ENCODE data around the gene NT5DC3.

Gene NT5DC3

DNA sequence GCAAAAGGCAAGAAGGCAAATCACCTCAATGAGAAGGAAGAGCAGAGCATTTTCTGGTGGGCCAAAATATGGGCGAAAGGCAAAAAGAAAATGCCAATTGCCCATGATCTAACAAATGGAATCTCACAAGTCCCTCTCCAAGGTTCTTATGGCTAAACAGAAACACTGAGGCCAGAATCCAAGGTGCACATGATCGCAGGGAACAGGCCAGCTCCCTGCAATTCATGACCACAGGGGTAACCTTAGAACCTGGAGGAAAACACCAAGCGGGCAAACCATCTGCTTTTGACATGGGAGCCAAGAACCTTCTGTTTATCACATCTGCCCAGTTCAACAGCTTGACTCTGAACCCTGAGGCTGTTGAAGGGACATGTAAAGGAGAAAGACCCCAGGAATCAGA, 60.0 kb downstream of the NT5DC3 start:
- TF ChIP-seq SPI1 (IDR thresholded peaks at IDR 0.05; ENCODE audit: low read depth, low read length) (no peak), TAF1 (IDR thresholded peaks at IDR 0.05; ENCODE audit: low read depth, low read length) (no peak), PAX5 (IDR thresholded peaks at IDR 0.05; ENCODE audit: insufficient read depth, low read length, severe bottlenecking) (no peak), POLR2A (IDR thresholded peaks at IDR 0.05; ENCODE audit: low read depth, low read length) (no peak), POLR2AphosphoS5 (IDR thresholded peaks at IDR 0.05; ENCODE audit: low read depth, low read length) (no peak), POU2F2 (IDR thresholded peaks at IDR 0.05; ENCODE audit: low read depth, low read length) (no peak)
- FAIRE-seq (no peak), DNase-seq (ENCODE audit: insufficient read length, low spot score) (no peak)

DNA sequence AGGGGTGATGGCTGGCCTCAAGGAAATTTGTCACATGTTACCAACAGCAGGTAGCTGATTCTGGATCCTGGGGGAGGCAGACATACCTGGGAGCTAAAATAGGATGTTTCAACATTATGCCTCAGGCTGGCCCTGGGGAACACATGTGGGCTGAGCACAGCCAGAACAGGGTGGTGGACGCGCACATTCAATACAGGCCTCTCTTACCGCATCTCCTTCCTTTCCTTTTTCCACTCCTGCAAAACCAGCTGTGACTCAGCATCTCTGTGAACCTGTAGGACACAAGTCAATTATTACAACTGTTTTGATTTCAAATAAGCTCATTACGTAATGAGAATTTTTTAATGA, 61.0 kb downstream of the NT5DC3 start:
- TF ChIP-seq SPI1 (IDR thresholded peaks at IDR 0.05; ENCODE audit: low read depth, low read length), result no peak
- TF ChIP-seq TAF1 (IDR thresholded peaks at IDR 0.05; ENCODE audit: low read depth, low read length), result no peak
- no peak for TF ChIP-seq POU2F2 (IDR thresholded peaks at IDR 0.05; ENCODE audit: low read depth, low read length)
- DNase-seq (ENCODE audit: insufficient read length, low spot score), result no peak
- FAIRE-seq, result no peak

DNA sequence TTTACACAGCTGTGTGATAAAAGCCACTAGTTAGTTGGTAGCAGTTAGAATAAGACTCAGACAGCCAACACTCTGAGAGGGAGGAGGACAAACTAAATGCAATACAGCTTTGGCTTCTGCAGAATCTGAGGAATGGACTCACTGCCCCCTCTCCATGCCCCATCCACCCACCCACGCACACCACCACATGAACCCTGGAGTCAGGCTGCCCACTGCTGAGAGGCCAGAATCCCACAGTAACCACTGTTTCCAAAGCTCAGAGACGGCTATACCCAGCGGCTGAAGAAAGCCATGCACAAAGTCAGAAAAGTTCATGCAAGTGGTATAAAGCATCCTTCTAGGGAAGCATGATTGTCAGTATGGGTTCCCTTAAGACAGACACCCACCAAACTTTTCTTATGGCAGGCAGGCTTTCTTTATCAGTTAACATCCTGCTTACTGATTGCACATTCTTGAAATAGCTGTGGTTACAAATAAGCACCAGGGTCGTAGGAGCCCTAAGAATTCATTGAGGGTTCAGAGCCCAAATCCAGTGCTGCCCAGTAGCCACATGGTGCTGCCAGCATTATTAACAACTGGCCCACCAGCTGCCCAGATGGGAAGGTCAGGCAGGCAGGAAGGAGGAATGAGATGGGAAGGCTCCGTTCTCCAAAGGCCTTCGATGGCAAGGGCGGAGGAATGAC, 61.5 kb downstream of the NT5DC3 start:
- FAIRE-seq, result no peak
- no peak for DNase-seq (ENCODE audit: insufficient read length, low spot score)
- TF ChIP-seq POLR2AphosphoS5 (IDR thresholded peaks at IDR 0.05; ENCODE audit: low read depth, low read length) (no peak), POLR2A (IDR thresholded peaks at IDR 0.05; ENCODE audit: low read depth, low read length) (no peak), TAF1 (IDR thresholded peaks at IDR 0.05; ENCODE audit: low read depth, low read length) (no peak), PAX5 (IDR thresholded peaks at IDR 0.05; ENCODE audit: insufficient read depth, low read length, severe bottlenecking) (no peak), POU2F2 (IDR thresholded peaks at IDR 0.05; ENCODE audit: low read depth, low read length) (no peak), SPI1 (IDR thresholded peaks at IDR 0.05; ENCODE audit: low read depth, low read length) (no peak)

DNA sequence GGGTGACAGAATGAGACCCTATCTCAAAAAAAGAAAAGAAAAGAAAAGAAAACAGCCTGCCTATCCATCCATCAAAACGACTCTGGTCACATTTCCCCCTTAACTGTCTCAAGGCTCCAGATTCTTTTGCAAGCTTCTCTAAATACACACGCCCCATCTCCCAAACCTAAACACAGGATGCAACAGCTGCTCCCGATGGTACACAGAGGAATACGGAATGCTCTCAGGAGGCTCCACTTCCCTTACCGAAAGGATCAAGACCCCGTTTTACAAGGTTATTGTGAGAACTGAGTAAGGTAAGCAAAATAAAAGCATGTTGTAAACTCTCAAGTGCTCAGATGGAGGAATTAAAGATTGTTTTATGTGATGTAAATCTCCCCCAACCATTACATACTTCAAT, 62.3 kb downstream of the NT5DC3 start:
- DNase-seq (ENCODE audit: insufficient read length, low spot score) (no peak), FAIRE-seq (no peak)
- TF ChIP-seq SPI1 (IDR thresholded peaks at IDR 0.05; ENCODE audit: low read depth, low read length) (no peak), TAF1 (IDR thresholded peaks at IDR 0.05; ENCODE audit: low read depth, low read length) (no peak), PAX5 (IDR thresholded peaks at IDR 0.05; ENCODE audit: insufficient read depth, low read length, severe bottlenecking) (no peak), POLR2A (IDR thresholded peaks at IDR 0.05; ENCODE audit: low read depth, low read length) (no peak), POLR2AphosphoS5 (IDR thresholded peaks at IDR 0.05; ENCODE audit: low read depth, low read length) (no peak), POU2F2 (IDR thresholded peaks at IDR 0.05; ENCODE audit: low read depth, low read length) (no peak)

DNA sequence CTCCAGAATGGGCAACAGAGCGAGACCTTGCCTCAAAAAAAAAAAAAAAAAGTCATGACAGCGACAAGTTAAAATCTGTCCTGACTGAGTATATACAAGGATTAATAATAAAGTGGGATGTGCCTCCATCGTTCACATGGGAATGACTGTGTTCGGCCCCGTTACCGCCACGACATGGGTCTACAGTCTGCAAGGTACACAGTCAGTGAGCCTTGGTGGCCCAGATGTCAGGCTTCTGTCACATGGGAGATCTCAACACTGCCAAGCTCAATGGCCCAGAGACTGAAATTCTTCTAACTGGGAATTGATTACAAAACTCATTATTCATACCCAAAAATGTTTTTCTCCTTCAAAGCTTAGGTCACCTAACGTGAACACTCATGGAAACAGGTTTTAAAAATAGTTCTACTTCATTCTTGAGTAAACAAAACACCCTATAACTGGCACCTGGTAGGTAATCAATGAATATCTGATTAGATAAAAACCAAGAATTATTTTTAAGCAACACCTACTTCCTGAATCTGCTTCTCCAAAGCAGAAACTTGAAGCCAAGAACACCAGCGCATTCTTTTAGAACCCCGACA, 66.0 kb downstream of the NT5DC3 start:
- no peak for FAIRE-seq
- no peak for TF ChIP-seq POLR2AphosphoS5 (IDR thresholded peaks at IDR 0.05; ENCODE audit: low read depth, low read length)
- TF ChIP-seq POU2F2 (IDR thresholded peaks at IDR 0.05; ENCODE audit: low read depth, low read length), result no peak
- TF ChIP-seq SPI1 (IDR thresholded peaks at IDR 0.05; ENCODE audit: low read depth, low read length), result no peak
- no peak for TF ChIP-seq POLR2A (IDR thresholded peaks at IDR 0.05; ENCODE audit: low read depth, low read length)
- no peak for TF ChIP-seq PAX5 (IDR thresholded peaks at IDR 0.05; ENCODE audit: insufficient read depth, low read length, severe bottlenecking)
- no peak for TF ChIP-seq TAF1 (IDR thresholded peaks at IDR 0.05; ENCODE audit: low read depth, low read length)
- no peak for DNase-seq (ENCODE audit: insufficient read length, low spot score)

DNA sequence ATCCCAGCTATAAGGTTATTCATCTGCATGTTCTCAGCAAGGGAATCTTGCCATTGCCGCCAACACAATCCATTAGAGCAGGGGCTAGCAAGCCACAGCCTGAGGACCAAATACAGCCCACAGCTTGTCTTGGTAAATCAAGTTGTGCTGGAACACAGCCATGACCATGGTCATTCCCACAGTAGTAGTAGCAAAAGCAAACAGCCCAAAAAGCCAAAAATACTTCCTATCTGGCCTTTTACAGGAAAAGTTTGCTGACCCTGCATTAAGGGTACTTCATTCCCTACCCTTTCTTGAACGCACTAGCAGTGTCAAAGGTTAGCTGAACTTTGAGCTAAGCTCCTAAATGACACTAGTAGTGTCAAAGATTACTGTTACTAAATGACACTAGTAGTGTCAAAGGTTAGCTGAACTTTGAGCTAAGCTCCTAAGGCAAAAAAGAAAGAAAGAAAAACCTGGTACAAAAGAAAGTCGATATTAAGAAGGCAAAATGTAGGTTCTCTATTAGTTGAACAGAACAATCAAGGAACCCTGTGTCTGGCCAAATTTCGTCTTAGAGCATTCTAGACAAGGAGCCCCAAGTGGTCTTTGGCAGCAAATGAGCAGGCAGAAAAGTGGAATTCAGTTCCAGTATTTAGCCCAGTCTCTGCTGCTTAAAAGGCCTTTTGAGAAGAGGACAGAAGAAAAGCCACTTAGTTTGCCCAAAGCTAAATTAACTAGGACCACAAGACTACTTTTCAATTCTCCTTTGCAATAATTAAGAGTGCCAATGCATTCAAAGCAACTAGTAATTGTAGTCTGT, 67.7 kb downstream of the NT5DC3 start:
- FAIRE-seq (no peak), DNase-seq (ENCODE audit: insufficient read length, low spot score) (no peak)
- TF ChIP-seq POLR2A (IDR thresholded peaks at IDR 0.05; ENCODE audit: low read depth, low read length) (no peak), SPI1 (IDR thresholded peaks at IDR 0.05; ENCODE audit: low read depth, low read length) (no peak), TAF1 (IDR thresholded peaks at IDR 0.05; ENCODE audit: low read depth, low read length) (no peak), POU2F2 (IDR thresholded peaks at IDR 0.05; ENCODE audit: low read depth, low read length) (no peak), POLR2AphosphoS5 (IDR thresholded peaks at IDR 0.05; ENCODE audit: low read depth, low read length) (no peak), PAX5 (IDR thresholded peaks at IDR 0.05; ENCODE audit: insufficient read depth, low read length, severe bottlenecking) (no peak)

DNA sequence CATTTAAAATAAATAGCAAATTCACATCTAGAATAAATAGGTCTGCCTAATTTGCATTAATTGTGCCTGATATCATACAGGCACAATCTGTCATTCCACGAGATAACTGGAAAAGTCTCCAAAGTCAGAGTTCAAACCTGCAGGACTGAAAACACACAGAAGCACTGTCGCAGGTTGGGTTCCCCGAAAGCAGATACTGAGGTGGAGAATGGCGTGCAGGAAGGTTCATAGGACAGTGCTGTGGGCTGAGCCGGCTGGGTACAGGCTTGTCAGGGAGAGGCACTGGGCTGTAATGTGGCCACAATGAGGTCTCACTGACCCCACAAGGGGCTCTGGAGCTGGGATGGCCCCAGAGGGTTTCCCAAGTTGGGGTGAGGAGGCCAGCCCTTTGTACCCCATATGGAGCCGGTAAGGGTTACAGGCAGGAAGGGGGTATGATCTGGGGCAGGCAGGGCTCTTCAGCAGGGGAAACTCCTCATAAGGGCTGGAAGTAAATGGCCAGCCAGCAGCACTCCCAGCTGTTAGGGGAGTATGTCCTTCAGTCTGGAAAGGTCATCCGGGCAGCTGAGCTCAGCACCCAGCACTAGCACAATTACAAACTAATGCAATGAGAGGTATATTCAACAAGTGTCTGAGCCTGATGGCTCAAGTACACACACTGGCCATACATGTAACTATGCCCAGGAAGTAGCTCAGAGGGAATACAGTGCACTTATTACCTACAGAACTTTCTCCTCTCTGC, 68.5 kb downstream of the NT5DC3 start:
- TF ChIP-seq POU2F2 (IDR thresholded peaks at IDR 0.05; ENCODE audit: low read depth, low read length), result no peak
- TF ChIP-seq PAX5 (IDR thresholded peaks at IDR 0.05; ENCODE audit: insufficient read depth, low read length, severe bottlenecking), result no peak
- TF ChIP-seq SPI1 (IDR thresholded peaks at IDR 0.05; ENCODE audit: low read depth, low read length), result no peak
- no peak for TF ChIP-seq TAF1 (IDR thresholded peaks at IDR 0.05; ENCODE audit: low read depth, low read length)
- TF ChIP-seq POLR2AphosphoS5 (IDR thresholded peaks at IDR 0.05; ENCODE audit: low read depth, low read length), result no peak
- TF ChIP-seq POLR2A (IDR thresholded peaks at IDR 0.05; ENCODE audit: low read depth, low read length), result no peak
- no peak for DNase-seq (ENCODE audit: insufficient read length, low spot score)
- no peak for FAIRE-seq

DNA sequence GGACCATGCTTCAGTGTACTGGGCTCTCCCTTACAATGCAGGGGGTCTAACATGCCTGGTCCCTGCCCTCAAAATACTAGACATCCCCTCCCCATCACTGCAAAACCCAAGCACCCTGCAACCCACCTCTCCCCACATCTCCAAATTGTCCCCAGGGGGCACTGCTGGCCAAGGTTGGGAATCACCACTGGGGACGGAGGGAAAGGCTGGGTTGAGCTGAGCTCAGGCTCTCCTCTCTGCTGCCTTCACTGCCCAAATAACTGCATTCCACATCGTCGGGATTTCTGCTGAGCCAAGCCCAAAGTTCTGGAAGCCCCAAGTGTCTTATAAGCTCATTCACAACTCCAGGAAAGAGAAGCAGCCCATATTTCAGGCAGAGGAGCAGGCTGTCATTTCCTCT, 69.6 kb downstream of the NT5DC3 start:
- DNase-seq (ENCODE audit: insufficient read length, low spot score), result no peak
- FAIRE-seq, result no peak
- TF ChIP-seq POLR2AphosphoS5 (IDR thresholded peaks at IDR 0.05; ENCODE audit: low read depth, low read length) (no peak), PAX5 (IDR thresholded peaks at IDR 0.05; ENCODE audit: insufficient read depth, low read length, severe bottlenecking) (no peak), POLR2A (IDR thresholded peaks at IDR 0.05; ENCODE audit: low read depth, low read length) (no peak), TAF1 (IDR thresholded peaks at IDR 0.05; ENCODE audit: low read depth, low read length) (no peak), POU2F2 (IDR thresholded peaks at IDR 0.05; ENCODE audit: low read depth, low read length) (no peak), SPI1 (IDR thresholded peaks at IDR 0.05; ENCODE audit: low read depth, low read length) (no peak)
